HG03521 (cell line): ENCODE data around the gene PTGIS.

Experiments used
- ATAC-seq: cut with Tn5 transposase; IDR thresholded peaks from one replicate; pipeline ENCODE4 v1.9.1; 2021; ENCODE audit warnings: mild to moderate bottlenecking, moderate library complexity; ENCODE audit not compliant: unreplicated experiment

Gene PTGIS

DNA sequence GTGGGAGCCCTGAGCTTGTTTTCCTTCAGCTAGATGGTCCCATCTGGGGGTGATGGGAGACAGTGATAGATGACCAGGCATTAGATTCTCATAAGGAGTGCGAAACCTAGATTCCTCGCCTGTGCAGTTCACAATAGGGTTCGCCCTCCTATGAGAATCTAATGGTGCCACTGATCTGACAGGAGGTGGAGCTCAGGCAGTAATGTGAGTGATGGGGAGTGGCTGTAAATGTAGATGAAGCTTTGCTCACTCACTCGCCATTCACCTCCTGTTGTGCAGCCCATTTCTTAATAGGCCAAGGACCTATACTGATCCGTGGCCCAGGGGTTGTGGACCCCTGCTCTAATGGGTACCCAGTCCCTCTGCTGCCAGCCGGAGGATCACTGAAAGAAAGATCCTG, 64.8 kb downstream of the PTGIS start:
- no peak for ATAC-seq

DNA sequence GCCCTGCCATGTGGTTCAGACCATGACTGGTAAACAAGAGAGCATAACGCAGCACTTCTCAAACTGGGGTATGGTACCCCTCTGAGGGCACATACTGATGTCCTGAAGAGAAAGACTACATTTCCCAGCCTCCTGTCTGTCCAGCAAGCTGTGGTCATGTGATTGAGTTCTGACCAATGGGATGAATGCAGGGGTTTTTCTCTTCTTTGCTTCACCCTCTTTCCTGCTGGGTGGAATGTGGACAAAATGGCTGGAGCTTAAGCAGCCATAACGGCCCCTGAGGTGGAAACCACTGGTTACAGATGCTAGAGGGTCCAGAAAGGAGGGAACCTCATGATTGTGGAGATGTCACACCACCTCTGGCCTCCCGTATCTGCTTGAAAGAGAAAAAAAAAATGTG, 66.0 kb downstream of the PTGIS start:
- no peak for ATAC-seq

DNA sequence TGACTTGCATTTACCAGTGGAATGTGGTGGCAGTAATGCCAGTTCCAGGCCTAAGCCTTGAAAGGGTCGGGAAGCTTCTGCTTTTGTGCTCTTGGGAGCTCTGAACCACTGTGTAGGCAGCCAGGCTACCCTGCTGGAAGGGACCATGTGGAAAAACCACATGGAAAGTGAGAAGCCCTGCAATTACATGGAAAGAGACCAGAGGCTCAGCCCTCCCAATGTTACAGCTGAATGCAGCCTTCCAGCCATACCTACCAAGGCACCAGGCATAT, 70.6 kb downstream of the PTGIS start:
- no peak for ATAC-seq

DNA sequence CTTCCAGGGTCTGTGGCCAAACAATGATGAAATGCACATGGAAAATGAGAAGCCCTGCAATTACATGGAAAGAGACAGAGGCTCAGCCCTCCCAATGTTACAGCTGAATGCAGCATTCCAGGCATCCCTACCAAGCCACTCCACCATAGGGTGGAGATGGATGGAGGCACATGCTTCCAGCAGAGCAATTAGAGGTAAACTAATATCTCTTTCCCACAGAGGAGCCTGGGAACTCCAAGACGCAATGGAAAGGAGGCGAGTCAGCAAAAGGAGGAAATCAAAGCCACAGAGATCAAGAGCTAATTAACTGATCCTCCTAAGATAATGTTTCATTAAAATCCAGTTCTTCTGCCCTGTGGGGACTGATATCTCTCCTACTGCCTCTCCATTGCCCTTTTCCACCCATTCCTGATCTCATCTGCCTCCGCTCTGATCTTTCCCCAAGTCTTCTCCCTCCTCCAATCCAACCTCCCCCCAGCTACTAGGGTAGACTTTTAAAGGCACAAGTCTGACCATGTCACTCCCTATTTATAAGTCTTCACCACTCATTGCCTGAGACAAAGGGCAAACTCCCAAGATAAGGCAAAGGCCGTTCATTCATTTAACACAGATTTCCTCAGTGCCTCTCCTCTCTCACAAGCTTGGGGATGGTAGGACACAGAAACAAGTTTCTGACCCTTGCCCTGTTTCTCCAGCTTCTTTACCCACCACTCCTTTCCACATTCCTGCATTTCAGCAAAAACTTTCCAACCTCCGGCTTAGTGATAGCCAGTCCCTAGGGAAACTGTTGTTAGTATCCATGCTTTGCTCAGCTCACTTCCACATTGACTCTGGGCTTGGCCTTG, 71.2 kb downstream of the PTGIS start:
- ATAC-seq, result no peak

DNA sequence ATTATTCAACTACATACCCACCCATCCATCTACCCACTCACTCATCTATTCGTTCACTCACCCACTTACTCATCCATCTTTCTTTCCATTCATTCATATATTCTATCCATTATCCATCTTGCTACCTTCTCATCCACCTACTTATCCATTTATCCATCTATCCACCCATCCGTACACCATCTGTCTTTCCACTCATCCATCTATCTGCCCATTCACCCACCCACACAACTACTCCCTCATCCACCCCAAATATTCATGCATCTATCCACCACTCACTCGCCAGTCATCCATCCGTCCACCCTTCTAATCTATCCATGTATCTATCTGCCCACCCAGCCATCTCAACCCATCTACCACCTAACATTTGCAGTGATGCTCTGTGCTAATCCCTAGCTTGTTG, 71.9 kb downstream of the PTGIS start:
- no peak for ATAC-seq

DNA sequence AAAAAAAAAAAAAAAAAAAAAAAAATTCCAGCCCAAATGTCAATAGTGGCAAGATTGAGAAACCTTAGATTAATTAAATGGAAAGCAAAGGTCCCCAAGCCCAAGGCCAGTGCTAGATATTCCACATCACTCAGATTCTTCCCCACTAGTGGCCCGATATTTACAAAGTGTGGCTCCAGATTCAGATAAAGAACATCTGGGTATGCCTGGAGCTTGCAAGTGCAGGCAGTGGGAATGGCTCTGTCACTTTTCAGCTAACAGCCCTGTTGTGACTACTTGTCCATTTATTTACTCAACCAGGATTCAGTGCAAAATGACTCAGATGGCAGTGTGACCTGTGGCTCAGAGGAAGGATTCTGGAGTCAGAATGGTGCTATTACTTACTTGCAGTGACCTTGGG, 77.2 kb downstream of the PTGIS start:
- ATAC-seq, result no peak

DNA sequence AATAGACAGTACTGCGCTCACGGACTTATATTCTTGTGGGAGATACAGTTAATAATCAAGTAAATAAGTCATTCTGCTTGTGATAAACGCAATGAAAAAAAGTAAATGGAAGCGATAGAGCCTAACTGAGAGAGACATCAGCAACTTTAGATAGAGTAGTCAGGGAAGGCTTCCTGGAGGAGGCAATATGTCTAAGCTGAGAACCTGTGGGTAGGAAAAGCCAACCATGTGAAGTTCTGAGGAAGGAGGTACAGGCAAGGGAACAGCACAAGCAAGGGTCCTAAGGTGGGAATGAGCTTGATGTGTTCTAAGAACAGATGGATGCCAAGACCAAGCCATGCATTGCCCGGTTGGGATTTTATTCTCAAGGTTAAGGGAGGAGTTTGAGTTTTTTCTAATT, 78.2 kb downstream of the PTGIS start:
- no peak for ATAC-seq

DNA sequence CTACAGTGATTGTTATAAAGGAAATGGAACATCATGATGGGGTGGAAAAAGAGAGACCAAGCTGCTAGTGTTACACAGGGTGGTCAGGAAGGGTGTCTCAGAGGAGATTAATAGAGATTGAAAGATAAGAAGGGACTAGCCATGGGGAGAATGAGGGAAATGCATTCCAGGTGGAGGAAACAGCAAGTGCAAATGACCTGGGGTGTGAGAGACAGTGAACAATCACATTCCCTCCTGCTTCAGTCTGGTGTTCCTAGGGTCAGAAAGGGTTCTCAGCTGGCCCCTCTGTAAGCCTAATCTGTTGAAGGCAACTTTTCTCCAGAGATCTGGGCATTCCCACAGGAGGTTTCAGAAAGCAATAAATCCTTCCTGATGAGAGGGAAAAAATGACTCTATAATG, 81.9 kb downstream of the PTGIS start:
- no peak for ATAC-seq

DNA sequence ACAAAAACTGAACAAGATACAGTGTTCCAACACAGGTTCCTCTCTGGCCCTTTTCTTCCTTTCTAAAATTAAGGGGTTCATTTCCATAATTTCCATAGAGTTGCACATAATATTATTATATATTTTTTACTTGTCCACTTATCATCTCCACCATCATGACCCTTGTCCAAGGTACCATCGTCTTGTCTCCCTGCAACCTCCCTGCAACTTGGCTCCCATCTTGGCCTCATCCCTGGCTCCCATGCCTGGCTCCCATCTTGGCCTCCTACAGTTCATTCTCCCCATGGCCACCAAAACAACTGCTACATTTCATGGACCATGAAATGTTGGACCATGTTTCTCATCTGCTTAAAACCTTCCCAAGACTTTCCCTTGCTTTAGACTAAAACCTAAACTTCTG, 82.4 kb downstream of the PTGIS start:
- no peak for ATAC-seq

DNA sequence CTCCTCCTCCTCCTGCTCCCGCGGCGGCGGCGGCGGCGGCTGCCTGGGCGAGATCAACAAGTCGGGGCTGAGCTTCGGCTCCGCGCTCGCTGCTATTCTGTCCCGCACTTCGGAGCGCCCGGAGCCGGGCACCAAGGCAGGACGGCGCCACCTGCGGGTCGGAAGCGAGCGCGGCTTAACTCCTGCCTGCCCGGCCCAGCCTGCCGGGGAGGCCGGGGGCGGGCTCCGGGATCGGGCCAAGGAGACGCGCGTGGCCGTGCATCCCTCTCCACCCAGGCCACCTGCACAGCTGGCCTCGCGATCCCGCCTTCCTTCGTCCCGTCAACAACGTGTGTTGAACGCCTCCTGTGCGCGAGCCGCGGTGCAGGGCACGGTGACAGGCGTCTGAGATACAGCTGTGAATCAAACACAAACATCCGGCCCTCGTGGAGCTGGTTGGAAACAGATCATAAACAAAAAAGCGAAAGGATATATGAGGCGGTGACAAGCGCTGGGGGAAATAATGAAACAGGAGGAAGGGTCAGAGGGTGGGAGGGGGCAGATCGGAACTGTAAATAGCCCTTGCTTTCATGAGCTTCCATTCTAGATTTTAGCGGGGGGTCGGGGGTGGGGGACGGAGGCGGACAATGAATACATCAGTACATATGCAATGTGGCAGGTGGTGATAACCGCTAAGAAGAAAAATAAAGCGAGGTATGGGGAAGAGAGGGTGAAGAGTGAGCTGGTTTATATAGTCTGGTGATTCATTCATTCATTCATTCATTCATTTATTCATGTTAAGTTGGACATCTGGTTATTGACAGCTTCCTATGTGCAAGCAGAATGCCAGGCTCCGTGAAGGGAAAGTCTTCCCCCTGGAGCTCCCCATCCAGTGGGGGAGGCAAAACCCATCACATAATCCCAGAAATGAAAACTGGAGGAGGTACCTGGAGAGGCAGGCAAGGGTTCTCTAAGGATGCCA, 83.5 kb downstream of the PTGIS start:
- ATAC-seq, result no peak

DNA sequence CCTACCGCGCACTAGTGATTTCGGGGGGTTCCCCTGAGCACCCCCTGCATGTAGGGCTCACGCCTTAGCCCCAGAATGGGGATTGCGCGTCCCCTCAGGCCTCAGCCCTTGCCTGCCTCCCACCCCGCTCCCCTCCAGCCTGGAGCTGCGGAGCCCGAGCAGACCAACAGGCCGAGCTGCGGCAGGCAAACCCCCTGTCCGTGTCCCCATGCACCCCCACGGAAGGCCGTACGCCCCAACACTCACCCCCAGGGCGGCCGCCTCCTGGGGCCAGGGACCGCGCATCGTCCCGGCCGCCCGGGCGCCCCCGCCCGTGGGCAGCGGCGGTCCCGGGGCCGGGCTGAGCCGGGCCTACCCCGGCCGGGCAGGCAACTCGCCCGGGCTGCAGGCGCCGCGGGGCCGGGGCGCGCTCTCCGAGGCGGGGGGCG, 84.2 kb downstream of the PTGIS start:
- ATAC-seq, result no peak

DNA sequence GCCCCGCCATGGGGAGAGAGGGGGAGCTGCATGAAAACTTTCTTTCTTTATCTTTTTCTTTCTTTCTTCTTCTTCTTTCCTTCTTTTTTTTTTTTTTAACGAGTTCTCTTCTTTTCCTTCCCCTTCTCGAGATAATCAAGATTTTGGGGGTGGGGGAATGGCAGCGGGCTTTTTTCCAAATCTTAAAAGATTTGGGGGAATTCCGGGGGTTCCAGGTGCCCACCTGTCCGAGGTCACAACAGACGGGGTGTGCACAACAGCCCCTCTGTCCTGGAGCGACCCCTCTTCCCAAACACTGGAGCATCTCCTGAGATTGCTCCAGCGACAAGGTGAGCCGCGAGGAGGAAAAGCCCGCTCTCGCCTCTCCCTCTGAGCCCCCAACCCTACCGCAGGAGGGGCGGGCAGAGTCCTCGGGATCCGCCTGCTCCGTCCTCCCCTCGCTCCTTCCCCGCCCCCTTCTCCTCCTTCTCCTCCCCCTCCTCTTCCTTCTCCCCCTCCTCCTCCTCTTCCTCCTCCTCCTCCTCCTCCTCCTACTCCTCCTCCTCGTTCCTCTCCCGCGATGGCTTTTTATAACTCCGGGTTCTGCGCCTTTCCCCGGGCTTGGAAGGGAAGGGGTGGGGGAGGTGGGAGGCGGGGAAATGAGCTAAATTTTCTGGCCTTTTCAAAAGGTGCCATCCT, 84.8 kb downstream of the PTGIS start:
- no peak for ATAC-seq

DNA sequence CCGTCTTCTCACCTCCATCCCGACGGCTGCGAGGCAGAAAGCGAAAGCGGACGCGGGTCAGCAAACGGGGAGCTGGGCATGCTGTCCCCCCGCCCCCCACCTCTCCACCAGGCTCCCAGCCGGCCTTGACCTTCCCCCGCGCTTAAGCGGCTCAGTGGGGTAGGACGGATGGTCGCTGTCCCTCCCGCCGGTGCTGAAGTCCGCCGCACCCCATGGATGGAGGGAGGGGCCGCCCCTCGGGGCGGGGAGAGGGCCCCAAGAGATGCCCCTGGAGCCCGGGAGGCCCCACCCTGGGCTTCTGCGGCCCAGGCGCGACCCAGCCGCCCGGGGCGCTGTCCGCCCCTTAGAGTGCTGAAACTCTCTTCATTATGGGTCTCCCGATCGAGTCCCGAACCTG, 85.3 kb downstream of the PTGIS start, which contains the start of gene KCNB1:
Gene KCNB1, minus strand, starts transcription at position 48 of the 397 bp plus-strand sequence. CDS start 188 bp downstream, outside the sequence.
- ATAC-seq, result no peak

DNA sequence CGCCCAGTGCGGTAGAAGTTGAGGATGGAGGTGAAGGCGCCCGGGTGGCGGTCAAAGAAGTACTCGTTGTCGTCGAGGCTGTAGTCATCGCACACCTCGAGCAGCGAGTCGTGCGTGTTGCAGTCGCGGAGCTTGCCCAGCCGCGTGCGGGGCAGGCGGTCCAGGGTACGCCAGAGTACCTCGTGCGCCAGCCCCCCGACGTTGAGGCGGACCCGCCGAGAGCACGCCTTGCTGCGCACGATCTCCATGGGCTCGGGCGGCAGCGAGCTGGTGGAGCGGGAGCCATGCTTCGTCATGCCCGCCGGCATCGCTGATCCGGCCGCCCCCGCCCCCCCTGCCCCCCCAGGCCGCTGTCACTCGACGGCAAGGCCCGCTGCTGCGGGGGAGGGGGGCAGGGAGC, 85.8 kb downstream of the PTGIS start:
- ATAC-seq, result no peak

DNA sequence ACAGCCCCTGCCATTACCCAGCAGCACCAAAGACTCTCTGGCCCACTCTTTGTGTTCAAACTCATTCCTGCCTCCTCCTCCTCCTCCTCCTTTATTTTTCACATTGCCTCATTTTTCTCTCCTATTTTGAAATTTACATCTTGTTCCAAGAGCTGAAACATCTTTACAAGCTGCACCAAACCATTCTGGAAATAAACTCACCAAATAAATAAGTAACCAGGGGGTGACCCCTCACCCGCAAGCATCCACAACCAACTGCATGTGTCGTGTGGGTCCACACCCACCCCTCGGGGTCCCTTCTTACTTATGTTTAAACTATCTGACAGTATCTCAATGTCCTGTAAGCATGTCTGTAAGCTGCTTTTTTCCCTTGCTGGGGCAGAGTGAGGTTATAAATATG, 86.8 kb downstream of the PTGIS start:
- no peak for ATAC-seq

DNA sequence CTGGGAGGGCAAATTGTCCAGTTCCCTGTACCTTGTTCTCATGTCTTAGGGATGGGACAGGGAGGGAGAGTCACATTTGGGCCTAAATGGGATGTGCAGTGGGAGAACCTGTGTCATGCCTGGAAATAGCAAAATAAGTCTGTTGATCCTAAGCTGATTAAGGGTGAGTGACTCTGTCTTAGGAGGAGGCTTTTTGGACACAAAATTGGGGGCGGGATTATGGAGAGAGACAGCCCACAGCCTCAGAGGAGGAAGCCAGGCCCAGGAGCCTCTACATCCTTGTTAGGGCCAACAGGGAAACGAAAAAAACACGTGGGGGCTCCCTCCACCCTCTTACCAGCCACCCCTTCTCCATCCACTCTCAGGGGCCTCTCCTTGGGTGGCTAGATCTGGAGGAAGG, 87.7 kb downstream of the PTGIS start:
- ATAC-seq, result no peak

DNA sequence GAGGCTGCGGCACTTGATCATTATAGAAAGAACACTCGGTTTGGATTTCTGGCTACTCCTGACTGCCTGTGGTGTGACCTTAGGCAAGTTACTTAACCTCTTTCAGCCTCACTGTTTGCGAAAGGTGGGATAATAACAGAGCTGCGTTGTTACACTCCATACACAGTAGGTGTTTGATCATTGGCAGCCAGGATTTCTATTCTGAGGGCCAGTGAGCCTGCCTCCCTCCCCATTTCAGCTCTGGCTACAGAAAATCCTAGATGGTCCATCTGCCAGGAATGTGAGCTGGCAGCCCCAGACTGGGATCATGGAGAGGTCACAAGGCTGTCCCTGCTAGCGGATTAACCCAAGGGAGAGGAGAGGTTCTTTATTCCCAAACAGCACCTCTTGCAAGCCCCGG, 88.2 kb downstream of the PTGIS start:
- ATAC-seq, result no peak

DNA sequence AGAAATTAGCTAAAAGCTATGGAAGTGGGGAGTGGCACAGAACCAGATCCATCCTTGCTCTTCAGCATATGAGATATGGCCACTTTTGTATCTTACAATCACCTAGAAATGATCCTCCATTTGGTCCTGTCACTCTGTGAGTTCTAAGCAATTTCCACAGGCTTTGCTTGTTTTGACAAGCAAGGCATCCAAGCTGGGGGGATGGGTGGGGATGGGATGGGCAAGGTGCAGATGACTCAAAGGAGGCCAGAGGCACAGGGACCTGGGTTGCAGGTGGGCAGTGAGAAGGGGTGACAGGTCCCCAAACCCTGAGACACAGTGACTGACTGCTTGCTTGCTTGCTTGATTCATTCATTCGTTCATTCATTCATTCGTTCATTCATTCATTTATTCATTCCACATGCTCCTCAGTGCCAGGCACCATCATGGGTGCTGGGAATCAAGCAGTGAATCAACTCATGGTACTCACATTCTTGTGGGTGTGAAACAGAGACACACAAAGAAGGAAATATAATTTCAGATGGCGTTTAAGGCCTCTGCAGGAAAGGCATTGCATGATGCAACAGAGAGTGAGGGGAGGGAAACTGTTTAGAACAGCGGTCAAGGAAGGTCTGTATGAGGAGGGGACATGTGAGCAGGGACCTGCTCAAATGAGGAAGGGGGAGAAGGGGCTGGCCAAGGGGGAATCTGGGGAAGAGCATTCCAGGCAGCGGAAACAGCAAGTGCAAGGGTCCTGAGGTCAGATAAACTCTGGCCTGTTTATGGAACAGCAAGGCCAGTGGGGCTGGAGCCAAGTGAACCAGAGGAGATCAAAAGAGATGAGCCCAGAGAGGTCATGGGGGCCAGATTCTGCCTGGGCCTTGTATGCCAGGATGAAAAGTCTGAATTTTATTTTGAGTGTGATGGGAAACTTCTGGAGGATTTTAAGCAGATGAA, 88.9 kb downstream of the PTGIS start:
- no peak for ATAC-seq

DNA sequence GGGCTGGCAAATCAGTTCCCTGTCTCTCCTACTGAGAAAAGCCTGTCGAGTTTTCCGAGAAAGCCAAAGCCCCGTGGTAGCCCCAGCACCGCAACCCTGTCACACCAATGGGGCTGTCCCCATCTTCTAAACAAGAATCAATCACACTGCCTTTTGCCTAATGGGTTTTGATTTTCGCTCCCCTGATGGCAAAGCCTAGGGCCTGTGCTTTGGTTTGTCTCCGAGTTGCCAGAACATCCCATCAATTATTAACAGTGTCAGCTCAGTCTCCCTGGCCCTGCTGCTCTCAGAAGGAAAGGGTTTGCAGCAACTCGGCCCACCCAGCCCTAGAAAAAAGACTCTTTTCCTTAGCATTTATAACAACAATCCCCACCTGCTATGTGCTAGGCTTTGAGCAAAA, 89.7 kb downstream of the PTGIS start:
- no peak for ATAC-seq

DNA sequence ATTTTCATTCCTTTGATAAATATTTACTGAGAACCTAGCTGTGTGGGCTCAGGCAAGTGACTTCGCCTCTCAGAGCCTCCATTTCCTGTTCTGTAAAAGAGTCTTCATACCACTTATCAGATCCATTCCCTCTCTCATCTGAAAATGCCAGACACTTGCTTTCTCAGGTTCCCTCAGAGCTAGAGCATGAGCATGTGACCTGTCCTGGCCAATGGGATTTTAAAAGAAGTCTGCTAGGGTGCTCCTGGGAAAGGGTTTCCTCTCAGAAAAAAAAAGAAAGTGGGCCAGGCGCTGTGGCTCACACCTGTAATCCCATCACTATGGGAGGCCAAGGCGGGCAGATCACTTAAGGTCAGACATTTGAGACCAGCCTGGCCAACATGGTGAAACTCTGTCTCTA, 90.7 kb downstream of the PTGIS start:
- no peak for ATAC-seq

DNA sequence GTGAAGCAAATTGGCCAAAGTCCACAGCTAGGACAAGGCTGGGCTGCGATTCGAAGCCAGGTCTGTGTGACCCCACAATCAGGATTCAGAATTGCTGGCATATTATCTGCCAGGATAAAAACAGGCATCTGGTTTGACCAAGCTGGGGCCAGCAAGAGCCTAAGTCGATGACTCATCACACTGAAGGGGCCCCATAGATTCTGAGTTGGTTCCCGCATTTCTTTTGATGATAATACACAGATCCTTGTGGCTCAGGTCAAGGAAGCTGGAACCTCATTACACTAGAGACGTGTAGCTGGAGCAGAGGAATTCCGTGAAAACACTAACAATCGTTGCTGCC, 92.0 kb downstream of the PTGIS start:
- ATAC-seq, result no peak
